ENCODE results near the gene UQCC3. TPM values are rescaled to one million over a fixed set of nuclear protein-coding genes. Genes with fewer than 3 reads are reported as not detected.

The UQCC3 gene
- total RNA-seq, 1 experiment from 2014 or later = 17.9 TPM

GRCh38 chr11:62678770-62679696 is 7.6 kb downstream of the UQCC3 start, which contains the start of gene UBXN1 (continued):
- no peak for TF ChIP-seq CTCF (IDR thresholded peaks at IDR 0.05 in 2 of 3, conservative IDR thresholded peaks at IDR 0.05 in 1 of 3; ENCODE audit: borderline replicate concordance in 1 of 3, insufficient read depth in 1 of 3, low read depth in 2 of 3, low read length in 2 of 3)
- TF ChIP-seq EGR1 (IDR thresholded peaks at IDR 0.05; ENCODE audit: low read depth) = no peak
- TF ChIP-seq TCF7L2 (IDR thresholded peaks at IDR 0.05; ENCODE audit: borderline replicate concordance, extremely low read depth, insufficient read depth, insufficient read length) = peak; percentile 73
- TF ChIP-seq CBX3 (IDR thresholded peaks at IDR 0.05; ENCODE audit: low read depth) = no peak
- TF ChIP-seq SIN3A (IDR thresholded peaks at IDR 0.05; ENCODE audit: low read depth) = no peak
- peak; percentile 82 for TF ChIP-seq POLR2AphosphoS5 (IDR thresholded peaks at IDR 0.05; ENCODE audit: low read depth, low read length)

- Histone ChIP-seq H3K36me3 (ENCODE audit: control insufficient read depth in 1 of 2, insufficient read depth in 2 of 2, low read length in 2 of 2) (peaks cover 4 to 11% of the 10 kb centered on the region in 2 experiments; a peak in 3 of 4 replicates), H3K79me2 (ENCODE audit: insufficient read depth, low read length) (peaks cover 30% of the 10 kb centered on the region), H3K27ac (ENCODE audit: low read depth, low read length) (peak overlapping the region; percentile 36; the same call in 1 of the 2 replicates), H2AFZ (ENCODE audit: low read depth, low read length, poor library complexity, severe bottlenecking) (peak overlapping the region; percentile 33), H3K9me3 (ENCODE audit: control insufficient read depth in 1 of 2, insufficient read depth in 1 of 2, low read depth in 1 of 2, low read length in 2 of 2) (no peaks in the 10 kb centered on the region), H3K9me2 (ENCODE audit: insufficient read depth) (no peaks in the 10 kb centered on the region), H3K9ac (ENCODE audit: low read length) (no peak overlapping the region), H3K4me3 (replicated peaks in 1 of 2; ENCODE audit: low read depth in 1 of 2, low read length in 2 of 2) (no peak overlapping the region), H4K20me1 (ENCODE audit: insufficient read depth) (no peaks in the 10 kb centered on the region), H3K27me3 (ENCODE audit: insufficient read depth, low read length) (no peaks in the 10 kb centered on the region), H3K4me1 (ENCODE audit: control insufficient read depth in 1 of 2, insufficient read depth in 2 of 2, low read length in 2 of 2) (peaks cover 23 to 41% of the 10 kb centered on the region in 2 experiments), H3K4me2 (ENCODE audit: low read length) (peak overlapping the region; percentile 4; the same call in 1 of the 2 replicates)
- intact Hi-C loops (cut with micrococcal nuclease) = loop anchor here (2.0 kb wide), 1 partner anchor 14 kb away; no protein-coding TSS in a partner anchor
- peak; percentile 88 for ATAC-seq
- no TSS peak for BruUV-seq (replicated peaks)
- TF ChIP-seq POLR2AphosphoS5 (IDR thresholded peaks at IDR 0.05; ENCODE audit: low read depth, low read length) = 0 out of 2 replicates have a peak, but pooled peaks have one; percentile 40
- no peak for TF ChIP-seq RAD21 (IDR thresholded peaks at IDR 0.05; ENCODE audit: low read depth)
- peak in 2 of 3 experiments; percentile 55 to 66; a peak in 4 of 6 replicates for TF ChIP-seq CTCF (IDR thresholded peaks at IDR 0.05 in 2 of 3, conservative IDR thresholded peaks at IDR 0.05 in 1 of 3; ENCODE audit: borderline replicate concordance in 1 of 3, insufficient read depth in 1 of 3, low read depth in 2 of 3, low read length in 2 of 3)
- ChIA-PET RAD21 (ENCODE audit: low non-redundant PET in 1 of 2, low total read pairs in 2 of 2, uncharacterized antibody in 2 of 2, unreplicated experiment in 2 of 2) (interaction anchor here in 1 of 2 experiments (0.6 kb wide), 1 partner anchor 107 kb away, joined by 4 read pairs; no protein-coding TSS in a partner anchor), CTCF (interaction anchor here (1.0 to 3.1 kb wide), 7 partner anchors 9 to 286 kb away, joined by 3 to 16 read pairs (median 6); partner anchors contain the start of genes HNRNPUL2, LBHD1, LRRN4CL and TAF6L), POLR2A (interaction anchor here (0.6 to 3.0 kb wide), 16 partner anchors 9 to 286 kb away, joined by 3 to 21 read pairs (median 4); partner anchors contain the start of genes AHNAK, C11orf98, CSKMT and EEF1G)
- DNase-seq (ENCODE audit: low read depth, low spot score) = peak; percentile 67
Measured at GRCh38 chr11:62680825-62681240, 9.4 kb downstream of the UQCC3 start.

Data from HCT116 (cell line).